ENCODE data around the gene GREB1L.
"Not testable (repeated sequence)": the region's sequence is repeated elsewhere in the genome, so short reads cannot be mapped to it uniquely, and the experiment has no call there.

The GREB1L gene

DNA sequence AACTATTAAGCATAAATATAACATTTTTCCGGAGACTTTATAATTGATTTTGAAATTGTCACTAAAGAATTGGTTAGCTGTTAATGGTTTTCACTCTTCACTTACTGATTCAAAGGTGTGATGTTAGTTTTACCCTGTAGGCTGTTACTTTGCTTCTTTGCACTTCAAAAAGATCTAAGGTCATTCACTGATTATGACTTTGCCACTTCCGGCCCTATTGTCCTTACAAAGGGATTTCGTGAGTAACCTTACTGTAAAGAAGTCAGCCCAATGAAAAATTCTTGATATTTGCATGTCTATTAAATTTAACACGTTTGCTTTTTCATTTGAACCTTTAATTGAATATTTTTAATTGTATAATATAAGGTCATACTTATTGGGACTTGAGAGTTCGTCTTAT is 61.4 kb downstream of the GREB1L start:
- TF ChIP-seq, protein P1, sequence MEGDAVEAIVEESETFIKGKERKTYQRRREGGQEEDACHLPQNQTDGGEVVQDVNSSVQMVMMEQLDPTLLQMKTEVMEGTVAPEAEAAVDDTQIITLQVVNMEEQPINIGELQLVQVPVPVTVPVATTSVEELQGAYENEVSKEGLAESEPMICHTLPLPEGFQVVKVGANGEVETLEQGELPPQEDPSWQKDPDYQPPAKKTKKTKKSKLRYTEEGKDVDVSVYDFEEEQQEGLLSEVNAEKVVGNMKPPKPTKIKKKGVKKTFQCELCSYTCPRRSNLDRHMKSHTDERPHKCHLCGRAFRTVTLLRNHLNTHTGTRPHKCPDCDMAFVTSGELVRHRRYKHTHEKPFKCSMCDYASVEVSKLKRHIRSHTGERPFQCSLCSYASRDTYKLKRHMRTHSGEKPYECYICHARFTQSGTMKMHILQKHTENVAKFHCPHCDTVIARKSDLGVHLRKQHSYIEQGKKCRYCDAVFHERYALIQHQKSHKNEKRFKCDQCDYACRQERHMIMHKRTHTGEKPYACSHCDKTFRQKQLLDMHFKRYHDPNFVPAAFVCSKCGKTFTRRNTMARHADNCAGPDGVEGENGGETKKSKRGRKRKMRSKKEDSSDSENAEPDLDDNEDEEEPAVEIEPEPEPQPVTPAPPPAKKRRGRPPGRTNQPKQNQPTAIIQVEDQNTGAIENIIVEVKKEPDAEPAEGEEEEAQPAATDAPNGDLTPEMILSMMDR (IDR thresholded peaks at IDR 0.05): no peak
- Histone ChIP-seq H3K4me3 (no peak overlapping the region), H3K27ac (no peak overlapping the region)
- no peak for DNase-seq (ENCODE audit: low spot score)

DNA sequence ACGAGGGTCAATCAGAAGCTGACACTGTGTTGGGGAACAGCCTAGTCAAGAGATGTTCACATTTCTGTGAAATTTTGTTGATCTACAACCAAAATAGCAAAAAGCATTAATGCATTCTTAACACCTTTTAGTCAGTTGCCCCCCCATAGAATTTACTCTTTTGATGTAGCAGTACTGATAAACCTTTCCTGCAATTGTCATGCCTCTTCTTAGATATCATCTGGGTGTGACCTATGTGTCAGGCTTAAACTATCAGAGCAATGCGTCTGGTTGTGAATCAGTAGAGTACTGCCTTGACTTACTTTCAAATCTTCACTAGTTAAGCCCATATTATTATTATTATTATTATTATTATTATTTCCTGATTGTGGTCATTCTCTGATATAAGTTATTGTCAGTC is 61.9 kb downstream of the GREB1L start:
- no peak overlapping the region for H3K27ac ChIP-seq
- DNase-seq (ENCODE audit: low spot score): no peak
- TF ChIP-seq, protein P1 (IDR thresholded peaks at IDR 0.05): no peak
- no peak overlapping the region for H3K4me3 ChIP-seq

DNA sequence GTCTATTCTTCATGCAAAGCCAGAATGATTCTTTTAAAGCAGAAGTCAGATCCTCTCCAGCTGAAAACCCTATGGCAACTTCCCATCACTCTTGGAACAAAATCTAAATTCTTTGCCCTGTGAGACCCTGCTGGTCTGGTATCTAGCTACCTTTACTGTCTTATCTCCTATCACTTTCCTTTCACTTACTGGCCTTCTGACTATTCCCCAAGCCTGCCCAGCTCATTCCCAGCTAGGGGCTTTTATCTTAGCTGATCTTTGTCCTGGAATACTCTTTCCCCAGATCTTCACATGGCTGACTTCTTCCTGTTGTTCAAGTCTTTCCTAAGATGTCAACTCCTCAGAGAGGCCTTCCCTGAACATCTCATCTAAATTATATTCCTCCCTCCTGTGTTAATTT is 63.6 kb downstream of the GREB1L start:
- H3K27ac ChIP-seq: no peak overlapping the region
- TF ChIP-seq, protein P1 (IDR thresholded peaks at IDR 0.05): no peak
- no peak for DNase-seq (ENCODE audit: low spot score)
- H3K4me3 ChIP-seq: no peak overlapping the region

DNA sequence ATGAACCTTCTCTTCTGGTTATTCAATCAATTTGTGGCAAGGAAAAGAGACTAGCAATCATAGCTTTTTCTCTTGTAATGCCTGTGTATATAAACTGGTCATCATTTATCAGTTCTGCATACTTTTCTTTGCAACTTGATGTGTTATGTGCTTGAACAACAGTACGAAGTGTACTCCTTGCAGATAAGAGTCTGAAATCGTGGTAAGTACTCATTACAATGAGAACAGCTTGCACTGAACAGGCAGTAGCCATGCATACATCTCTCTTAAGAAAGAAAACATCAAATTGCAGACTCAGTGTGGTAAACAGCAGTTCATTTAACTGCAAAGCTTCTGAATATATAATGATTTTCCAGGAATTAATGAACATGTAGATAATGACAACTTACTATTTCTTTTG is 64.3 kb downstream of the GREB1L start:
- TF ChIP-seq, protein P1 (IDR thresholded peaks at IDR 0.05): no peak
- Histone ChIP-seq H3K27ac (no peak overlapping the region), H3K4me3 (no peak overlapping the region)
- DNase-seq (ENCODE audit: low spot score): no peak

DNA sequence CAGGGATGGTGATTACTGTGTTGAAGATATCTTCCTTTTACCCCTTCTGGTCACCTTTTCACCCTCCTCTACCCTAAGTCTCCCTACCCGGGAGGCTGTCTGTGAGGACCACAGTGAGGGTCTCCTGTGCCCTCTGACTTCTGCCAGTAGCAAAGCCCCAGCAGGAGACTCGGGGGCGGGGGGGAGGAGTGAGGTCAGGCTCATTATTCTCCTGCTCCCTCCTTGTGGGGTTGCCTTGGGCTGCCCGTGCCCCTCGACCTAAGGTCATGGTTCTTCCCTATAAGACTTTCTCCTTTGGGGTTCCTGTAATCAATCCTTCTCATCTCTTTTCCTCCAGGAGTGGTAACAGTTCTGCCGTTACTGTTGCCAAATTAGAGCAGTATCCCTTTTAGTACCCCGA is 65.5 kb downstream of the GREB1L start:
- Histone ChIP-seq H3K27ac (no peak overlapping the region), H3K4me3 (no peak overlapping the region)
- TF ChIP-seq, protein P1 (IDR thresholded peaks at IDR 0.05): no peak
- DNase-seq (ENCODE audit: low spot score): no peak

DNA sequence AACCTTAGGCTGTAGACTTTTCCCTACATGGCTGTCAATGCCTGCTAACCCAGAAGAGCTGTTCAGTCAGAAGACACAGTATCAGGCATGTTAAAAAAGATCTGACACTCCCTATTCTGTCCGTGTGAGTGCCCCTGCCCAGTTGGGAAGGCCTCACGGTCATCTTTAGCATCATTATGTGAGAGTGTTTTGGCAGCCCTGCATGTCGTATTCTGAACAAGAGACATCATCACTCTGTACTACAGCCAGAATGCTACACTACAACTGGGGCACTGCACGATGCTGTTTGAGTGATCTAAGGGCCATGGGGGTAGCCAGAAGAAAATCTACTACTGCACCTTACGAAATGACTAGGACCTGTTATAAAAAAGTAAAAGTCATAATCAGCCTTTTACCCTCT is 67.2 kb downstream of the GREB1L start:
- no peak for DNase-seq (ENCODE audit: low spot score)
- H3K4me3 ChIP-seq: no peak overlapping the region
- TF ChIP-seq, protein P1 (IDR thresholded peaks at IDR 0.05): no peak
- H3K27ac ChIP-seq: no peak overlapping the region

DNA sequence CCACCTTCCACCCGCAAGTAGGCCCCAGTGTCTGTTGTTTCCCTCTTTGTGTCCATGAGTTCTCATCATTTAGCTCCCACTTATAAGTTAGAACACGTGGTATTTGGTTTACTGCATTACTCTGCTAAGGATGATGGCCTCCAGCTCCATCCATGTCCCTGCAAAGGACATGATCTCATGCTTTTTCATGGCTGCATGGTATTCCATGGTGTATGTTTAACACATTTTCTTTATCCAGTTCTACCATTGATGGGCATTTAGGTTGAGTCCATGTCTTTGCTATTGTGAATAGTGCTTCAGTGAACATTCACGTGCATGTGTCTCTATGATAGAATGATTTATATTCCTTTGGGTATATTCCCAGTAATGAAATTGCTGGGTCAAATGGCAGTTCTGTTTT is 69.9 kb downstream of the GREB1L start:
- H3K27ac ChIP-seq; DNase-seq (ENCODE audit: low spot score); H3K4me3 ChIP-seq: not testable (repeated sequence)

DNA sequence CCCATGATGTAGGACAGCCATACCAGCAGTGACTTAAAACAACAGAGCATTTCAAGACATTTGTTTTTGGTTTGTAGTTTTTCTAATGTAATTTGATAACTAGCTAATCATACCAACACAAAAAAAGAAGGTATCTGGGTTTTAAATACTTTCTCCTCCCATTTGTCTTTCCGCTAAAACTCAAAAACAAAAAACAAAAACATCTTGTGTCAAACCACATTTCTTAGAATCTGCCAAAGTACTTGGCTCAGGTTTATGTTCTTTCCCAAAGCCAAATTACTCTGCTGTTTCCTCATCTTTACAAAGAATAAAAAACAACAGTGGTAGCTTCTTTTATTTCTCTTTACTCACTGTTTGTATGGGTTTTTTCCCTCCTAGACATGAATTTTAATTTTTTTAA is 71.5 kb downstream of the GREB1L start:
- TF ChIP-seq, protein P1 (IDR thresholded peaks at IDR 0.05): no peak
- Histone ChIP-seq H3K27ac (no peak overlapping the region), H3K4me3 (no peak overlapping the region)
- no peak for DNase-seq (ENCODE audit: low spot score)

All from coronary artery (tissue), 2 donors.